Chondrocyte (in vitro differentiated cells): ENCODE measurements around the gene GRM7. TPM values are rescaled to one million over a fixed set of nuclear protein-coding genes. Genes with fewer than 3 reads are reported as not detected.

ENCODE experiments used
- DNase-seq: peaks from one replicate; pipeline ENCODE4 v3.0.0; 2021; ENCODE audit warnings: mixed read lengths, low spot score
- H3K27ac Mint-ChIP-seq: one replicate; pipeline ENCODE4 v1.8.0; 2021; ENCODE audit warnings: mild to moderate bottlenecking, moderate library complexity, mixed read lengths; ENCODE audit not compliant: unreplicated experiment
- H3K27me3 Mint-ChIP-seq: 2 replicates; pipeline ENCODE4 v1.8.0; 2021; ENCODE audit warnings: low read depth, mixed read lengths
- H3K36me3 Mint-ChIP-seq: 2 replicates; pipeline ENCODE4 v1.8.0; 2021; ENCODE audit warnings: low read depth, mixed read lengths
- H3K4me1 Mint-ChIP-seq: 2 replicates; pipeline ENCODE4 v1.8.0; 2021; ENCODE audit warnings: low read depth, mild to moderate bottlenecking, mixed read lengths
- H3K4me3 Mint-ChIP-seq: one replicate; pipeline ENCODE4 v1.8.0; 2021; ENCODE audit warnings: mild to moderate bottlenecking, moderate library complexity, mixed read lengths; ENCODE audit not compliant: unreplicated experiment
- H3K9me3 Mint-ChIP-seq: 2 replicates; pipeline ENCODE4 v1.8.0; 2021; ENCODE audit warnings: low read depth, mixed read lengths
- total RNA-seq: library from RNA; stranded (reverse); gene quantifications from 3 replicates; pipeline ENCODE4 v1.2.1, GENCODE V29; 2021
- TF ChIP-seq, protein P1 (sequence below): fragments of 200-600 bp; sonication (generic); IDR thresholded peaks from 2 replicates; pipeline ENCODE4 v1.5.0; 2021; ENCODE audit warnings: antibody characterized with exemption, mild to moderate bottlenecking, moderate library complexity

Gene GRM7
- total RNA-seq, 1 donor from 2014 or later: not detected

DNA sequence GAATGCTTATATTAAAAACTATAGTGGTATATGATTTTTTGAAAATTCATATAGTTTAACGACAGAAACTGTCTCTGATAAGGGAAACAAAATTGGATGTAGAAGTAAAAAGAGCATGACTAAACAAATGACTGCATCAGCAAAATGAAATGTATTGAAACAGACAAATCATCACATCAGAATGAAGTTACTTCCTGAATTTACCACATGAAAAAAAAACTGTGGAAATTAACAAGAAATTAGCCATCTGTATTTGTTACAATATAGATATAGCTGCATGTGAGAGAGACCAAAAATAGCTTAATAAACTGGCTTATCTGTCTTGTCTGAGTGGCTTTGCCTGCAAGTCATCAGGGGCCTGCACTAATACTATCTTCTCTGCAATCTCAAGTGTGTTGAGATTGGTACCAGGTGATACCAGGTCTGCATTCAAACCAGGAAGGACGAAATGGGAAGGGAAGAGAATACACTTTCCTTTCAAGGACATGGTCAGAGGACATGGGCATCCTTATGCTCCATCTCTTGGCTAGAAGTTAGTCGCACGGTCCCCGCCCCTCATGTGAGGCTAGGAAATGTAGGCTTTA, 388.7 kb downstream of the GRM7 start:
- H3K36me3 Mint-ChIP-seq: no peaks in the 10 kb centered on the region
- no peak for DNase-seq
- no peak overlapping the region for H3K4me3 Mint-ChIP-seq
- no peaks in the 10 kb centered on the region for H3K9me3 Mint-ChIP-seq
- H3K27ac Mint-ChIP-seq: no peak overlapping the region
- TF ChIP-seq, protein P1, sequence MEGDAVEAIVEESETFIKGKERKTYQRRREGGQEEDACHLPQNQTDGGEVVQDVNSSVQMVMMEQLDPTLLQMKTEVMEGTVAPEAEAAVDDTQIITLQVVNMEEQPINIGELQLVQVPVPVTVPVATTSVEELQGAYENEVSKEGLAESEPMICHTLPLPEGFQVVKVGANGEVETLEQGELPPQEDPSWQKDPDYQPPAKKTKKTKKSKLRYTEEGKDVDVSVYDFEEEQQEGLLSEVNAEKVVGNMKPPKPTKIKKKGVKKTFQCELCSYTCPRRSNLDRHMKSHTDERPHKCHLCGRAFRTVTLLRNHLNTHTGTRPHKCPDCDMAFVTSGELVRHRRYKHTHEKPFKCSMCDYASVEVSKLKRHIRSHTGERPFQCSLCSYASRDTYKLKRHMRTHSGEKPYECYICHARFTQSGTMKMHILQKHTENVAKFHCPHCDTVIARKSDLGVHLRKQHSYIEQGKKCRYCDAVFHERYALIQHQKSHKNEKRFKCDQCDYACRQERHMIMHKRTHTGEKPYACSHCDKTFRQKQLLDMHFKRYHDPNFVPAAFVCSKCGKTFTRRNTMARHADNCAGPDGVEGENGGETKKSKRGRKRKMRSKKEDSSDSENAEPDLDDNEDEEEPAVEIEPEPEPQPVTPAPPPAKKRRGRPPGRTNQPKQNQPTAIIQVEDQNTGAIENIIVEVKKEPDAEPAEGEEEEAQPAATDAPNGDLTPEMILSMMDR: no peak
- no peaks in the 10 kb centered on the region for H3K4me1 Mint-ChIP-seq
- H3K27me3 Mint-ChIP-seq: peaks cover 4% of the 10 kb centered on the region

DNA sequence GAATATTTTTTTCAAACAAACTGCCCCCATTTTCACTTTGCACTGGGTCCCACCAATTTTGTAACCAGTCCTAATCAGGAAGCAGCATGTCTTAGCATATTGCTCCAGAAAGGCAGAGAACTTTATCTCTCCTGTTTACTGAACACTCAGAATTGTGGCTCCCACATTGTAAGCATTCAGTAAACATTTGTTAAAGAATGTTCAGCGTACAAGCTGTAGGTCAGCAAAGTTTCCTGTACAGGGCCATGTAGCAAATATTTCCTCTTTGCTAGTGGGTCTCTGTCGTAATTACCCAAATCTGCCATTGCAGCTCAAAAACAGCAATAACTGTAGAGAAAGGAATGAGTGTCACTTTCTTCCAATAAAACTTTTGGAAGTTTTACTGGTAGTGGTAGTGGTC, 393.3 kb downstream of the GRM7 start:
- H3K4me1 Mint-ChIP-seq: no peaks in the 10 kb centered on the region
- H3K27ac Mint-ChIP-seq: no peak overlapping the region
- H3K36me3 Mint-ChIP-seq: no peaks in the 10 kb centered on the region
- H3K27me3 Mint-ChIP-seq: no peaks in the 10 kb centered on the region
- TF ChIP-seq, protein P1: no peak
- H3K4me3 Mint-ChIP-seq: no peak overlapping the region
- H3K9me3 Mint-ChIP-seq: peaks cover 11% of the 10 kb centered on the region
- no peak for DNase-seq

- TF ChIP-seq, protein P1: no peak
- Mint-ChIP-seq H3K4me3 (no peak overlapping the region), H3K27me3 (peaks cover 16% of the 10 kb centered on the region), H3K9me3 (peaks cover 16% of the 10 kb centered on the region), H3K4me1 (no peaks in the 10 kb centered on the region), H3K36me3 (peaks cover 1% of the 10 kb centered on the region), H3K27ac (no peak overlapping the region)
- DNase-seq: no peak
These were observed 400.1 kb downstream of the GRM7 start for GRCh38 chr3:7260975-7261374.

DNA sequence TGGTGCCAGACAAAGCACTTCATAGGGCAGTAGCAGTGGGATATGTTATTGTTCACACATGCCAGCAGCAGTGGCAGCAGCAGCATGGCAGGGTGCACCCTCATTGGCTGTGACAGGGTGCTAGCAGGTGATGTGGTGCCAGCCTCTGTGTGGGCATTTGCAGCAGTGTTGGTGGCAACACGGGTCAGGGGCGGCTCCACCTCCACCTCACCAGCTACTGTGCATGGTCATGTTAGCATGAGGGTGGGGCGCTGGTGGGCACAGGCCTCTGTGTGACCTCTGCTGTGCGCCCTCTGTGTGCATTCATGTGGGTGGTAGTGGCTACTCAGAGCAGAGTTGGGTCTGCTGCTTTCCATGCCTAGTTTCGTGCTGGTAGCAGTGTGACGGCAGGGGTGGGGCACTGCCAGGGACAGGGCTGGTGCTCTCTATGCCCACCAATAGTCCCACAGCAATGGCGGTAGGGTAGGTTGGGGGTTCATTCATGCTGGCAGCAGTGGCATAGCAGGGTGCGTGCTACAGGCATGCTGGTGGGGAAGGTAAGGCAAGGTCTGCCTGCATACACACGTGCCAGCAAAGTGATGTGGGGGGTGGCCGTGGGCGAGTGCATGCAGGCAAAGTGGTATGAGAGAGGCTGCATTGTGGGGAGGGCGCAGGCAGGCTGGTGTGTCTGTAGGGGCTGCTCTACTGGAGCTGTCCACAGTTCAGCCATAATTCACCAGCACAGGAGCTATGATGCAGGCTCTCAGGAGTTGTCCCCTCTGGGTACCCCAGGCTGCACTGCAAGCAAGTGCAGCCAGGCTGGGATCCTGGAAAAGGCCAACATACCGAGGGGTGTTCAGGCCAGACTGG, 402.7 kb downstream of the GRM7 start:
- DNase-seq: no peak
- Mint-ChIP-seq H3K27ac (no peak overlapping the region), H3K9me3 (peaks cover 10% of the 10 kb centered on the region), H3K27me3 (peaks cover 16% of the 10 kb centered on the region), H3K4me1 (no peaks in the 10 kb centered on the region), H3K4me3 (no peak overlapping the region), H3K36me3 (peaks cover 1% of the 10 kb centered on the region)
- TF ChIP-seq, protein P1: no peak

- Mint-ChIP-seq H3K9me3 (peaks cover 10% of the 10 kb centered on the region), H3K4me3 (no peak overlapping the region), H3K4me1 (no peaks in the 10 kb centered on the region), H3K36me3 (peaks cover 1% of the 10 kb centered on the region), H3K27me3 (peaks cover 16% of the 10 kb centered on the region), H3K27ac (no peak overlapping the region)
- TF ChIP-seq, protein P1: no peak
- no peak for DNase-seq
These were observed 403.2 kb downstream of the GRM7 start for GRCh38 chr3:7264196-7264526.
